Activated T-cell treated with anti-CD3 and anti-CD28 coated beads, Interleukin-2, amount 50 U/mL, for 24 hours (primary cell): Measurements from ENCODE around the gene ZNF821.
"Not testable (repeated sequence)": the region's sequence is repeated elsewhere in the genome, so short reads cannot be mapped to it uniquely, and the experiment has no call there.

Experiments used
- DNase-seq: peaks from one replicate; pipeline ENCODE4 v3.0.0-alpha.2; 2020
- H3K27ac Mint-ChIP-seq: 2 replicates; pipeline ENCODE4 v1.8.0; 2020; ENCODE audit warnings: mild to moderate bottlenecking, mixed read lengths
- H3K27me3 Mint-ChIP-seq: 2 replicates; pipeline ENCODE4 v1.8.0; 2020; ENCODE audit warnings: mixed read lengths
- H3K36me3 Mint-ChIP-seq: 2 replicates; pipeline ENCODE4 v1.8.0; 2020; ENCODE audit warnings: low read depth, mixed read lengths
- H3K4me1 Mint-ChIP-seq: 2 replicates; pipeline ENCODE4 v1.8.0; 2020; ENCODE audit warnings: low read depth, mixed read lengths
- H3K4me3 Mint-ChIP-seq: 2 replicates; pipeline ENCODE4 v1.8.0; 2020; ENCODE audit warnings: mild to moderate bottlenecking, moderate library complexity, mixed read lengths
- H3K9me3 Mint-ChIP-seq: 2 replicates; pipeline ENCODE4 v1.8.0; 2020; ENCODE audit warnings: mixed read lengths

Gene ZNF821

DNA sequence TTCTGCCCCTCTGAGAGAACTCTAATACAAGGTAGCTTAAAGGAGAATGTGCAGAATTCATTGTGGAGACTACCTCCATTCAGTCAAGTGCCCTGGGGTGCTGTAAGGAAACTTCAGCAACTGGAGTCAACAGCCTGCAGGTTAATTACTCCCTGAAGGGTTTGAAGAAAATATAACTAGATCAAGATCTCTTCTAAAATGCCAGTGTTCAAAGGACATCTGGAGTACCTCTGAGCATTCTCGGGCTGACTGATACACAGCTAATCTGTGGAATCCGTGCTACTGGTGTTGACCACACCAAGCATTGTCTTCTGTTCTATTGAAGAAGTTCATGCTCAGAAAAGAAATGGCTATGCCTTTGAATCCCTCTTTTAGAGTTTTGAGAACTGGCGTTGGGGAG, 49.7 kb downstream of the ZNF821 start:
- H3K36me3 Mint-ChIP-seq, result no peaks in the 10 kb centered on the region
- no peaks in the 10 kb centered on the region for H3K9me3 Mint-ChIP-seq
- H3K27ac Mint-ChIP-seq, result no peak overlapping the region
- no peak for DNase-seq
- H3K27me3 Mint-ChIP-seq, result no peaks in the 10 kb centered on the region
- H3K4me3 Mint-ChIP-seq, result no peak overlapping the region
- peaks cover 2% of the 10 kb centered on the region for H3K4me1 Mint-ChIP-seq

DNA sequence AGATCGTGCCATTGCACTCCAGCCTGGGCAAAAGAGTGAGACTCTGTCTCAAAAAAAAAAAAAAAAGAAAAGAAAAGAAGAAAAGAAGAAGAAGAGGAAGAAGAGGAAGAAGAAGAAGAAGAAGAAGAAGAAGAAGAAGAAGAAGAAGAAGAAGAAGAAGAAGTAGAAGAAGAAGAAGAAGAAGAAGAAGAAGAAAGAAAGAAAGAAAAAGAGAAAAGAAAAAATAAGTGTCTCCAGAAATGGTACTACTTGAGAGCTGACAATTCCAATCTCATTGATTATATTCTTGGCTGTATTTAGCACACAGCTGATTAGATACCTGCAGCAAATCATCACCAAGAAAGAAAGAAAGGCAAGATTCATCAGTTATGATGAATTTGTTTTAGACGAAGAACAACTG, 51.9 kb downstream of the ZNF821 start:
- not testable (repeated sequence) for H3K27ac Mint-ChIP-seq, DNase-seq

DNA sequence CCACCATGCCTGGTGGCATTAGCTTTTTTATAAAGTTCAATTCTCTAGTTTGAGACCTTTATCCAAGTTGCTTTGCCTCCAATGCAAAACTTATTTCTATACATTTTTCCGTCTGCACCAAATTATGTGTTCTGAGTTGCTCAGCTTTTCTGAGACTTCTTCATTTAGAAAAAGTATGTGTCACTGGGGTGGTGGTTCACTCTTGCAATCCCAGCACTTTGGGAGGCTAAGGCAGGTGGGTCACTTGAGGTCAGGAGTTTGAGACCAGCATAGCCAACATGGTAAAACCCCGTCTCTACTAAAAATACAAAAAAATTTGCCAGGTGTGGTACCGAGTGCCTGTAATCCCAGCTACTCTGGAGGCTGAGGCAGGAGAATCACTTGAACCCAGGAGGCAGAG, 52.3 kb downstream of the ZNF821 start:
- H3K36me3 Mint-ChIP-seq, H3K9me3 Mint-ChIP-seq, DNase-seq, H3K27me3 Mint-ChIP-seq, H3K4me1 Mint-ChIP-seq, H3K4me3 Mint-ChIP-seq, H3K27ac Mint-ChIP-seq: not testable (repeated sequence)

More for the DNA sequence above, 51.9 kb downstream of the ZNF821 start:
- not testable (repeated sequence) for H3K36me3 Mint-ChIP-seq, H3K4me1 Mint-ChIP-seq, H3K9me3 Mint-ChIP-seq, H3K27me3 Mint-ChIP-seq, H3K4me3 Mint-ChIP-seq

DNA sequence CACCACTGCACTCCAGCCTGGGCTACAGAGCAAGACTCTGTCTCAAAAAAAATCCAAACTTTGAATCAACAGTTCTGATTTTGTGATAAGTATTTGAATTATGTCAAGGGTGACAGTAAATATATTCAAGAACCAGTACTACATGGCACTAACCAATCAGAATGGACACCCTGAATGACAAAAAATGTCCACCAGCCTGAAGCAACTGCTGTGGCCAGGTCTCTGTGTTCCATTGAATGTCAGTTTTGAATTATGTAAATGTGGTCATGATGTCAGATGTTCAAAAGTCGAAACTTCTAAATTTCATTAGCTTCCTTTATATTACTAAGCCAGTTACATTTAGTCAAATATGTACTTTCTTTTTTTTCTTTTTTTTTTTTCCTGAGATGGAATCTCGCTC, 53.6 kb downstream of the ZNF821 start:
- no peak for DNase-seq
- H3K9me3 Mint-ChIP-seq, result peaks cover 3% of the 10 kb centered on the region
- H3K27ac Mint-ChIP-seq, result no peak overlapping the region
- H3K36me3 Mint-ChIP-seq, result peaks cover 8% of the 10 kb centered on the region
- H3K4me1 Mint-ChIP-seq, result peaks cover 2% of the 10 kb centered on the region
- H3K4me3 Mint-ChIP-seq, result no peak overlapping the region
- H3K27me3 Mint-ChIP-seq, result no peaks in the 10 kb centered on the region

DNA sequence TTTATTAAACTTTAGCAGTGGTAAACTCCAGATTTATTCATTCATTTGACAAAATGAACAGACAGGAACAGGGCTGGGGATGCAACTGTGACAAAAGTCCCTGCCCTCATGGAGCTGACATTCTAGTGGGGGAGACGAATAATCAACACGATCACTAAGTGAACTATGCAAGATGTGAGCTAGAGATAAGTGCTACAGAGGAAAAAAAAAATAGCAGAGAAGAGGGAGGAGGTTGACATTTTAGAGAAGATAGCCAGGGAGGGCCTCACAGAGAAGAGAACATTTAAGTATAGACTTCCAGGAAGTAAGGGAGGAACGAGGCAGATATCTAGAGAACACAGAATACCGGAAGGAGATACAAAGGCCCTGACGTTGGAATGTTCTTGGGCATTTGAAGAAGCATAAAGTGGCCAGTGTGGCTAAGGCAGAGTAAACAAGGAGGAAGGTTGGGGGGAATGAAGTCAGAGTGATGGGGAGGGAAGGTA, 57.4 kb downstream of the ZNF821 start:
- peaks cover 3% of the 10 kb centered on the region for H3K9me3 Mint-ChIP-seq
- peaks cover 18% of the 10 kb centered on the region for H3K36me3 Mint-ChIP-seq
- no peaks in the 10 kb centered on the region for H3K27me3 Mint-ChIP-seq
- H3K4me3 Mint-ChIP-seq, result no peak overlapping the region
- no peak for DNase-seq
- H3K4me1 Mint-ChIP-seq, result no peaks in the 10 kb centered on the region
- no peak overlapping the region for H3K27ac Mint-ChIP-seq

DNA sequence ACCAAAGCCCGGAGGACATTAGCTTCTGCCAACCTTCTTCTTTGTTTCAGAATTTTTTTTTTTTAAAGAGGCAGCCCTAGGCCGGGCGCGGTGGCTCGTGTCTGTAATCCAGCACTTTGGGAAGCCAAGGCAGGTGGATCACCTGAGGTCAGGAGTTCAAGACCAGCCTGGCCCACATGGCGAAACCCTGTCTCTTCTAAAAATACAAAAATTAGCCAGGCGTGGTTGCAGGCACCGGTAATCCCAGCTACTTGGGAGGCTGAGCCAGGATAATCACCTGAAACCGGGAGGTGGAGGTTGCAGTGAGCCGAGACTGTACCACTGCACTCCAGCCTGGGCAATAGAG, 66.9 kb downstream of the ZNF821 start:
- not testable (repeated sequence) for DNase-seq, H3K27me3 Mint-ChIP-seq, H3K36me3 Mint-ChIP-seq, H3K9me3 Mint-ChIP-seq
- Mint-ChIP-seq H3K4me3 (peak overlapping the region; percentile 40), H3K4me1 (peaks cover 20% of the 10 kb centered on the region), H3K27ac (peak overlapping the region; percentile 88)

DNA sequence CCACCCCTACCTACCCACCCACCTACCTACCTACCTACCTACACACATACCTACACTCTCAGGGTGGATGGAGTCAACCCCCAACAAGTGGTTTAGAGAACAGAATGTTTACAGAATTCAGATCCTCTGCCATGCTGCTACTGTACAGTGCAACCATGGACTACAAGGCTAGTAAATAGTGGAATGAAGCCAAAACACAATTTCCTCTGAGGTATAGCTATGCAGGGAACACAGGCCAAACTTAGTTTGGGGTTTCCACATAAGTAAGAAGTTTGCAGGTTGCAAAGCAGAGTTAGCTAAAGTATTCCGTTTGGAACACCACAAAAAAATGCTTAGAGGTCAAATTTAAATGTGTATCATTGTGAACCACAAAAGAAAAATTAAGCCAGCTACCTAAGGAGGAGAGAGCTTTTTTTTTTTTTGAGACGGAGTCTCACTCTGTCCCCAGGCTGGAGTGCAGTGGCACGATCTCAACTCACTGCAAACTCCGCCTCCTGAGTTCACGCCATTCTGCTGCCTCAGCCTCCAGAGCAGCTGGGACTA, 72.7 kb downstream of the ZNF821 start:
- no peaks in the 10 kb centered on the region for H3K27me3 Mint-ChIP-seq
- H3K36me3 Mint-ChIP-seq, result peaks cover 24% of the 10 kb centered on the region
- peak overlapping the region; percentile 59 for H3K27ac Mint-ChIP-seq
- peaks cover 36% of the 10 kb centered on the region for H3K4me1 Mint-ChIP-seq
- no peak overlapping the region for H3K4me3 Mint-ChIP-seq
- no peak for DNase-seq
- no peaks in the 10 kb centered on the region for H3K9me3 Mint-ChIP-seq

DNA sequence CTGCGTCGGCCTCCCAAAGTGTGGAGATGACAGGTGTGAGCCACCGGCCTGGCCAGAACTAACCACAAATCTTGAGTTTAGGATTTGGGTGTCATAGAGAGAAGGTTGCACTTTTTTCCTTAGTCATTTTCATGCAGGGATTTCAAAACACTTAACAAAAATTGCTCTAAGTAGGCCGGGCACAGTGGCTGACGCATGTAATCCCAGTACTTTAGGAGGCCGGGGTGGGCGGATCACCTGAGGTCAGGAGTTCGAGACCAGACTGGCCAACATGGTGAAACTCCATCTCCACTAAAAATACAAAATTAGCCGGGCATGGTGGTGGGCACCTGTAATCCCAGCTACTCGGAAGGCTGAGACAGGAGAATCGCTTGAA, 73.8 kb downstream of the ZNF821 start:
- H3K4me1 Mint-ChIP-seq, result peaks cover 36% of the 10 kb centered on the region
- H3K9me3 Mint-ChIP-seq, H3K27me3 Mint-ChIP-seq, DNase-seq: not testable (repeated sequence)
- peak overlapping the region; percentile 92 for H3K4me3 Mint-ChIP-seq
- peaks cover 26% of the 10 kb centered on the region for H3K36me3 Mint-ChIP-seq
- H3K27ac Mint-ChIP-seq, result peak overlapping the region; percentile 100
